Measurements from ENCODE around the gene KIAA0753.

DNA sequence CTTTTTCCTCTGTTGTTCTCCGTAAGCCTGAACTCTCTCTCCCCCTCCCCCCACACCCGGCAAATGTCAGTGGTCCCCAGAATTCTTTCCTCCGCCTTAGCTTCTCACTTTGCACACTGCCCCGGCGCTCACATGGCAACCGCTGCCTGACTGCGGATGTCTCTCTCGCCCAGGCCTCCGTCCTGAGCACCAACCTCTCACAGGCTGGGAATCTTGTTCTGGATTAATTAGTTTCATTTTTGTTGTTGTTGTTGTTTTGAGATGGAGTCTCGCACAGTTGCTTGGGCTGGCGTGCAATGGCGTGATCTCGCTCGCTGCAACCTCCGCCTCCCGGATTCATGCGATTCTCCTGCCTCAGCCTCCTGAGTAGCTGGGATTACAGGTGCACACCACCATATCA lies 27.7 kb upstream of the KIAA0753 start:
- TF ChIP-seq EZH2 (optimal IDR thresholded peaks at IDR 0.05; ENCODE audit: low read depth, low read length) = no peak
- TF ChIP-seq, protein P1, sequence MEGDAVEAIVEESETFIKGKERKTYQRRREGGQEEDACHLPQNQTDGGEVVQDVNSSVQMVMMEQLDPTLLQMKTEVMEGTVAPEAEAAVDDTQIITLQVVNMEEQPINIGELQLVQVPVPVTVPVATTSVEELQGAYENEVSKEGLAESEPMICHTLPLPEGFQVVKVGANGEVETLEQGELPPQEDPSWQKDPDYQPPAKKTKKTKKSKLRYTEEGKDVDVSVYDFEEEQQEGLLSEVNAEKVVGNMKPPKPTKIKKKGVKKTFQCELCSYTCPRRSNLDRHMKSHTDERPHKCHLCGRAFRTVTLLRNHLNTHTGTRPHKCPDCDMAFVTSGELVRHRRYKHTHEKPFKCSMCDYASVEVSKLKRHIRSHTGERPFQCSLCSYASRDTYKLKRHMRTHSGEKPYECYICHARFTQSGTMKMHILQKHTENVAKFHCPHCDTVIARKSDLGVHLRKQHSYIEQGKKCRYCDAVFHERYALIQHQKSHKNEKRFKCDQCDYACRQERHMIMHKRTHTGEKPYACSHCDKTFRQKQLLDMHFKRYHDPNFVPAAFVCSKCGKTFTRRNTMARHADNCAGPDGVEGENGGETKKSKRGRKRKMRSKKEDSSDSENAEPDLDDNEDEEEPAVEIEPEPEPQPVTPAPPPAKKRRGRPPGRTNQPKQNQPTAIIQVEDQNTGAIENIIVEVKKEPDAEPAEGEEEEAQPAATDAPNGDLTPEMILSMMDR (IDR thresholded peaks at IDR 0.05; ENCODE audit: low read length) = no peak
- no peak for TF ChIP-seq EZH2phosphoT487 (IDR thresholded peaks at IDR 0.05; ENCODE audit: low read length)

Data from MM.1S (cell line).